ENCODE results near the gene FTSJ3.
"Not testable (repeated sequence)": the region's sequence is repeated elsewhere in the genome, so short reads cannot be mapped to it uniquely, and the experiment has no call there.

FTSJ3 gene

GRCh38 chr17:63843387-63843888, 16.0 kb upstream of the FTSJ3 start:
- Histone ChIP-seq H3K4me3 (ENCODE audit: low read depth in 1 of 5, low read length in 5 of 5) (peak overlapping the region; percentile 62 to 90 (median 79)), H3K9ac (ENCODE audit: low read length in 5 of 5) (peak overlapping the region; percentile 35 to 78 (median 73)), H3K4me1 (ENCODE audit: control insufficient read depth in 5 of 5, insufficient read depth in 5 of 5, low read length in 5 of 5) (peaks cover 12 to 51% (median 40%) of the 10 kb centered on the region in 5 donors), H3K27ac (ENCODE audit: low read depth, low read length) (peak overlapping the region; percentile 93)
- H3K9me3 ChIP-seq (ENCODE audit: control insufficient read depth in 5 of 5, low read length in 5 of 5); H3K36me3 ChIP-seq (ENCODE audit: control insufficient read depth in 5 of 5, insufficient read depth in 5 of 5, low read length in 5 of 5); H3K27me3 ChIP-seq (ENCODE audit: control insufficient read depth in 5 of 5, insufficient read depth in 4 of 5, low read length in 5 of 5): not testable (repeated sequence)

GRCh38 chr17:63842540-63843386, 15.3 kb upstream of the FTSJ3 start, which contains the start of gene SMARCD2:
SMARCD2 (minus strand) TSS chr17:63842685; CDS start chr17:63842674, 11 bp downstream.
- Histone ChIP-seq H3K27ac (ENCODE audit: low read depth, low read length) (peak within 1 kb of the TSS; percentile 93), H3K9me3 (ENCODE audit: control insufficient read depth in 5 of 5, low read length in 5 of 5) (no peaks in the 10 kb centered on the region), H3K4me3 (ENCODE audit: low read depth in 1 of 5, low read length in 5 of 5) (peak within 1 kb of the TSS; percentile 80 to 90 (median 84)), H3K27me3 (ENCODE audit: control insufficient read depth in 5 of 5, insufficient read depth in 4 of 5, low read length in 5 of 5) (no peaks in the 10 kb centered on the region), H3K36me3 (ENCODE audit: control insufficient read depth in 5 of 5, insufficient read depth in 5 of 5, low read length in 5 of 5) (peaks cover 0 to 2% (median 0%) of the 10 kb centered on the region in 5 donors), H3K4me1 (ENCODE audit: control insufficient read depth in 5 of 5, insufficient read depth in 5 of 5, low read length in 5 of 5) (peaks cover 17 to 55% (median 47%) of the 10 kb centered on the region in 5 donors), H3K9ac (ENCODE audit: low read length in 5 of 5) (peak within 1 kb of the TSS; percentile 69 to 92 (median 87))

GRCh38 chr17:63842173-63842539, 14.7 kb upstream of the FTSJ3 start:
- peaks cover 18 to 61% (median 53%) of the 10 kb centered on the region in 5 donors for H3K4me1 ChIP-seq (ENCODE audit: control insufficient read depth in 5 of 5, insufficient read depth in 5 of 5, low read length in 5 of 5)
- H3K27ac ChIP-seq (ENCODE audit: low read depth, low read length), result peak overlapping the region; percentile 93
- H3K4me3 ChIP-seq (ENCODE audit: low read depth in 1 of 5, low read length in 5 of 5), result peak overlapping the region; percentile 80 to 90 (median 84)
- no peaks in the 10 kb centered on the region for H3K27me3 ChIP-seq (ENCODE audit: control insufficient read depth in 5 of 5, insufficient read depth in 4 of 5, low read length in 5 of 5)
- H3K36me3 ChIP-seq (ENCODE audit: control insufficient read depth in 5 of 5, insufficient read depth in 5 of 5, low read length in 5 of 5), result peaks cover 0 to 4% (median 3%) of the 10 kb centered on the region in 5 donors
- H3K9ac ChIP-seq (ENCODE audit: low read length in 5 of 5), result peak overlapping the region; percentile 69 to 92 (median 87)
- H3K9me3 ChIP-seq (ENCODE audit: control insufficient read depth in 5 of 5, low read length in 5 of 5), result no peaks in the 10 kb centered on the region

- H3K9ac ChIP-seq (ENCODE audit: low read length in 5 of 5), result peak overlapping the region; percentile 69 to 92 (median 87)
- H3K27me3 ChIP-seq (ENCODE audit: control insufficient read depth in 5 of 5, insufficient read depth in 4 of 5, low read length in 5 of 5), result no peaks in the 10 kb centered on the region
- peaks cover 18 to 62% (median 55%) of the 10 kb centered on the region in 5 donors for H3K4me1 ChIP-seq (ENCODE audit: control insufficient read depth in 5 of 5, insufficient read depth in 5 of 5, low read length in 5 of 5)
- H3K9me3 ChIP-seq (ENCODE audit: control insufficient read depth in 5 of 5, low read length in 5 of 5), result no peaks in the 10 kb centered on the region
- H3K36me3 ChIP-seq (ENCODE audit: control insufficient read depth in 5 of 5, insufficient read depth in 5 of 5, low read length in 5 of 5), result peaks cover 0 to 10% (median 6%) of the 10 kb centered on the region in 5 donors
- peak overlapping the region; percentile 80 to 90 (median 84) for H3K4me3 ChIP-seq (ENCODE audit: low read depth in 1 of 5, low read length in 5 of 5)
- peak overlapping the region; percentile 93 for H3K27ac ChIP-seq (ENCODE audit: low read depth, low read length)
Measured at GRCh38 chr17:63841350-63842172, 14.1 kb upstream of the FTSJ3 start.

GRCh38 chr17:63840591-63841349, 13.3 kb upstream of the FTSJ3 start:
- Histone ChIP-seq H3K4me3 (ENCODE audit: low read depth in 1 of 5, low read length in 5 of 5) (peak overlapping the region; percentile 80 to 90 (median 84)), H3K27me3 (ENCODE audit: control insufficient read depth in 5 of 5, insufficient read depth in 4 of 5, low read length in 5 of 5) (no peaks in the 10 kb centered on the region), H3K4me1 (ENCODE audit: control insufficient read depth in 5 of 5, insufficient read depth in 5 of 5, low read length in 5 of 5) (peaks cover 18 to 62% (median 55%) of the 10 kb centered on the region in 5 donors), H3K9me3 (ENCODE audit: control insufficient read depth in 5 of 5, low read length in 5 of 5) (no peaks in the 10 kb centered on the region), H3K36me3 (ENCODE audit: control insufficient read depth in 5 of 5, insufficient read depth in 5 of 5, low read length in 5 of 5) (peaks cover 0 to 16% (median 13%) of the 10 kb centered on the region in 5 donors), H3K9ac (ENCODE audit: low read length in 5 of 5) (peak overlapping the region; percentile 50 to 92 (median 87)), H3K27ac (ENCODE audit: low read depth, low read length) (peak overlapping the region; percentile 93)

GRCh38 chr17:63838631-63839171, 11.2 kb upstream of the FTSJ3 start:
- H3K27ac ChIP-seq (ENCODE audit: low read depth, low read length), result peak overlapping the region; percentile 62
- peak overlapping the region in 3 of 5 donors; percentile 22 to 30 (median 25) for H3K4me3 ChIP-seq (ENCODE audit: low read depth in 1 of 5, low read length in 5 of 5)

GRCh38 chr17:63837962-63838600, 10.6 kb upstream of the FTSJ3 start:
- no peaks in the 10 kb centered on the region for H3K27me3 ChIP-seq (ENCODE audit: control insufficient read depth in 5 of 5, insufficient read depth in 4 of 5, low read length in 5 of 5)
- peaks cover 18 to 63% (median 56%) of the 10 kb centered on the region in 5 donors for H3K4me1 ChIP-seq (ENCODE audit: control insufficient read depth in 5 of 5, insufficient read depth in 5 of 5, low read length in 5 of 5)
- H3K9me3 ChIP-seq (ENCODE audit: control insufficient read depth in 5 of 5, low read length in 5 of 5), result no peaks in the 10 kb centered on the region
- peak overlapping the region in 3 of 5 donors; percentile 22 to 30 (median 22) for H3K4me3 ChIP-seq (ENCODE audit: low read depth in 1 of 5, low read length in 5 of 5)
- peak overlapping the region in 3 of 5 donors; percentile 17 to 53 (median 24) for H3K9ac ChIP-seq (ENCODE audit: low read length in 5 of 5)
- peak overlapping the region; percentile 62 for H3K27ac ChIP-seq (ENCODE audit: low read depth, low read length)
- H3K36me3 ChIP-seq (ENCODE audit: control insufficient read depth in 5 of 5, insufficient read depth in 5 of 5, low read length in 5 of 5), result peaks cover 0 to 43% (median 39%) of the 10 kb centered on the region in 5 donors

More at GRCh38 chr17:63838631-63839171, 11.2 kb upstream of the FTSJ3 start:
- H3K36me3 ChIP-seq (ENCODE audit: control insufficient read depth in 5 of 5, insufficient read depth in 5 of 5, low read length in 5 of 5), result peaks cover 0 to 36% (median 33%) of the 10 kb centered on the region in 5 donors
- no peaks in the 10 kb centered on the region for H3K9me3 ChIP-seq (ENCODE audit: control insufficient read depth in 5 of 5, low read length in 5 of 5)
- H3K9ac ChIP-seq (ENCODE audit: low read length in 5 of 5), result peak overlapping the region in 2 of 5 donors; percentile 24 to 56
- H3K27me3 ChIP-seq (ENCODE audit: control insufficient read depth in 5 of 5, insufficient read depth in 4 of 5, low read length in 5 of 5), result no peaks in the 10 kb centered on the region
- H3K4me1 ChIP-seq (ENCODE audit: control insufficient read depth in 5 of 5, insufficient read depth in 5 of 5, low read length in 5 of 5), result peaks cover 18 to 69% (median 56%) of the 10 kb centered on the region in 5 donors

GRCh38 chr17:63837480-63837879, 10.0 kb upstream of the FTSJ3 start:
- H3K36me3 ChIP-seq (ENCODE audit: control insufficient read depth in 5 of 5, insufficient read depth in 5 of 5, low read length in 5 of 5), result peaks cover 0 to 49% (median 45%) of the 10 kb centered on the region in 5 donors
- H3K27me3 ChIP-seq (ENCODE audit: control insufficient read depth in 5 of 5, insufficient read depth in 4 of 5, low read length in 5 of 5), result no peaks in the 10 kb centered on the region
- peak overlapping the region in 2 of 5 donors; percentile 17 to 53 for H3K9ac ChIP-seq (ENCODE audit: low read length in 5 of 5)
- H3K9me3 ChIP-seq (ENCODE audit: control insufficient read depth in 5 of 5, low read length in 5 of 5), result no peaks in the 10 kb centered on the region
- peaks cover 18 to 66% (median 56%) of the 10 kb centered on the region in 5 donors for H3K4me1 ChIP-seq (ENCODE audit: control insufficient read depth in 5 of 5, insufficient read depth in 5 of 5, low read length in 5 of 5)
- peak overlapping the region in 1 of 5 donors; percentile 30 for H3K4me3 ChIP-seq (ENCODE audit: low read depth in 1 of 5, low read length in 5 of 5)
- H3K27ac ChIP-seq (ENCODE audit: low read depth, low read length), result no peak overlapping the region

Data from subcutaneous abdominal adipose tissue (tissue), 5 donors.